A549 (cell line): ENCODE measurements around the gene NEUROD6.

ENCODE experiments used
- CTCF ChIP-seq: fragments of >200 bp; sonication (Bioruptor Twin); formaldehyde crosslinking; IDR thresholded peaks from 3 replicates; pipeline ENCODE4 v1.5.1; 2016
- POLR2A ChIP-seq: IDR thresholded peaks from 2 replicates; pipeline ENCODE4 v1.6.1; 2012; ENCODE audit warnings: mild to moderate bottlenecking, low read length
- TF ChIP-seq, protein P1 (sequence below): fragments of >200 bp; sonication (Bioruptor Twin); formaldehyde crosslinking; IDR thresholded peaks from 3 replicates; pipeline ENCODE4 v1.6.1; 2016

- no peak for TF ChIP-seq CTCF
- TF ChIP-seq, protein P1, sequence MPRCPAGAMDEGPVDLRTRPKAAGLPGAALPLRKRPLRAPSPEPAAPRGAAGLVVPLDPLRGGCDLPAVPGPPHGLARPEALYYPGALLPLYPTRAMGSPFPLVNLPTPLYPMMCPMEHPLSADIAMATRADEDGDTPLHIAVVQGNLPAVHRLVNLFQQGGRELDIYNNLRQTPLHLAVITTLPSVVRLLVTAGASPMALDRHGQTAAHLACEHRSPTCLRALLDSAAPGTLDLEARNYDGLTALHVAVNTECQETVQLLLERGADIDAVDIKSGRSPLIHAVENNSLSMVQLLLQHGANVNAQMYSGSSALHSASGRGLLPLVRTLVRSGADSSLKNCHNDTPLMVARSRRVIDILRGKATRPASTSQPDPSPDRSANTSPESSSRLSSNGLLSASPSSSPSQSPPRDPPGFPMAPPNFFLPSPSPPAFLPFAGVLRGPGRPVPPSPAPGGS, result no peak
- no peak for TF ChIP-seq POLR2A
Measured at GRCh38 chr7:31371621-31372020, 31.1 kb upstream of the NEUROD6 start.
